ENCODE data around the gene RBBP8. TPM values are rescaled to one million over a fixed set of nuclear protein-coding genes. Genes with fewer than 3 reads are reported as not detected.

RBBP8 gene
- total RNA-seq, 2 experiments from 2014 or later: 1.2 to 2.5 TPM

DNA sequence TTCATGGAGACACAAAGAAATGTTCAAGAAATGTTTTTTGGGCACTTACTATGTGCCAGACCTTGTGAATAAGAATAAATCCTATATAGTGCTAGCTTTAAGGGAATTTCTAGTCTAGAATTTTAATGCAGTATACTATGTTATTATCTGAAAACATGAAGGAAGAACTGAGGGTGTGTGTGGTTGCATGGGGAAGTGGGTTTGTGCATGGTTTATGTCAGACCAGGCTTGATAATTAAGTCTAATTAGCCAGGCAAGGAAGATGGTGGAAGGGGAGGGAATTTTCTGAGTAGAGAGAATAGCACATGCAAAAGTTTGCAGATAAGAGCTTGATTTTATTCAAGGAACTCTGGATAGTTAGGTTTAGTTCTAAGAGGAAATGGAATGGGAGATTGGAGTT, 6.5 kb downstream of the RBBP8 start:
- CTCF ChIA-PET: no interaction called here
- H3K36me3 ChIP-seq (ENCODE audit: insufficient read depth, low read length): no peaks in the 10 kb centered on the region
- no peak overlapping the region for H3K27ac ChIP-seq (ENCODE audit: low read depth in 1 of 2, low read length in 2 of 2)
- TF ChIP-seq, protein P1, sequence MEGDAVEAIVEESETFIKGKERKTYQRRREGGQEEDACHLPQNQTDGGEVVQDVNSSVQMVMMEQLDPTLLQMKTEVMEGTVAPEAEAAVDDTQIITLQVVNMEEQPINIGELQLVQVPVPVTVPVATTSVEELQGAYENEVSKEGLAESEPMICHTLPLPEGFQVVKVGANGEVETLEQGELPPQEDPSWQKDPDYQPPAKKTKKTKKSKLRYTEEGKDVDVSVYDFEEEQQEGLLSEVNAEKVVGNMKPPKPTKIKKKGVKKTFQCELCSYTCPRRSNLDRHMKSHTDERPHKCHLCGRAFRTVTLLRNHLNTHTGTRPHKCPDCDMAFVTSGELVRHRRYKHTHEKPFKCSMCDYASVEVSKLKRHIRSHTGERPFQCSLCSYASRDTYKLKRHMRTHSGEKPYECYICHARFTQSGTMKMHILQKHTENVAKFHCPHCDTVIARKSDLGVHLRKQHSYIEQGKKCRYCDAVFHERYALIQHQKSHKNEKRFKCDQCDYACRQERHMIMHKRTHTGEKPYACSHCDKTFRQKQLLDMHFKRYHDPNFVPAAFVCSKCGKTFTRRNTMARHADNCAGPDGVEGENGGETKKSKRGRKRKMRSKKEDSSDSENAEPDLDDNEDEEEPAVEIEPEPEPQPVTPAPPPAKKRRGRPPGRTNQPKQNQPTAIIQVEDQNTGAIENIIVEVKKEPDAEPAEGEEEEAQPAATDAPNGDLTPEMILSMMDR (IDR thresholded peaks at IDR 0.05): no peak
- H3K27me3 ChIP-seq (ENCODE audit: control insufficient read depth in 1 of 2, insufficient read depth in 2 of 2, low read length in 2 of 2): no peaks in the 10 kb centered on the region
- ATAC-seq (ENCODE audit: poor library complexity): no peak
- DNase-seq: no peak
- H3K27ac Mint-ChIP-seq: no peak overlapping the region
- intact Hi-C loops (cut with DNase I, micrococcal nuclease): loop anchor here in 1 of 2 experiments (10.0 kb wide), 1 partner anchor 295 kb away; no protein-coding TSS in a partner anchor
- H3K4me1 Mint-ChIP-seq (ENCODE audit: low read depth): no peaks in the 10 kb centered on the region
- no peak overlapping the region for H3K4me3 Mint-ChIP-seq
- no peaks in the 10 kb centered on the region for H3K9me3 Mint-ChIP-seq
- POLR2A ChIA-PET: no interaction called here
- no peak overlapping the region for H3K4me3 ChIP-seq (ENCODE audit: low read length)
- no peaks in the 10 kb centered on the region for H3K4me1 ChIP-seq (ENCODE audit: insufficient read depth, low read length)
- no peaks in the 10 kb centered on the region for H3K27me3 Mint-ChIP-seq
- no peaks in the 10 kb centered on the region for H3K9me3 ChIP-seq (ENCODE audit: control insufficient read depth in 1 of 2, insufficient read depth in 1 of 2, low read length in 2 of 2)
- H3K36me3 Mint-ChIP-seq (ENCODE audit: low read depth): no peaks in the 10 kb centered on the region

DNA sequence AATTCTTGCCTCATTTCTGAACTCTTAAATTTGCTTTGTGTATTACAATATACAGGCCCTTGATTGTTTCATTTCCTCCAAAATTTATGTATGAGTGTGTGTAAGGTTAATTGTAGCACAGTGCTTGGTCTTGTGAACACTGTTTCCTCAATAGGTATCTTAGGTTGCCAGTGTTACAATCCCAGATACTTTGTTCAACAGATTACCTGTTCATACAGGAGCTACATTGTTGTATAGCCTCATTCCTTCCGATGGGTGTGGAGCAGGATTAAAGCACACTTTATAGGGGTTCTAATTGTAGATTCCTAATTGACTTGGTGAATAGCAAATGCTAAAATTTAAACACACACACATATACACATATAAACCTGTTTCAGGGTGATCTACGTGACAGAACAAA, 10.7 kb downstream of the RBBP8 start:
- TF ChIP-seq, protein P1 (IDR thresholded peaks at IDR 0.05): no peak
- Mint-ChIP-seq H3K27ac (no peak overlapping the region), H3K4me3 (no peak overlapping the region), H3K36me3 (ENCODE audit: low read depth) (no peaks in the 10 kb centered on the region), H3K4me1 (ENCODE audit: low read depth) (no peaks in the 10 kb centered on the region), H3K9me3 (no peaks in the 10 kb centered on the region), H3K27me3 (no peaks in the 10 kb centered on the region)
- intact Hi-C loops (cut with DNase I, micrococcal nuclease): no loop called here
- ATAC-seq (ENCODE audit: poor library complexity) (no peak), DNase-seq (no peak)
- Histone ChIP-seq H3K27ac (ENCODE audit: low read depth in 1 of 2, low read length in 2 of 2) (no peak overlapping the region), H3K27me3 (ENCODE audit: control insufficient read depth in 1 of 2, insufficient read depth in 2 of 2, low read length in 2 of 2) (no peaks in the 10 kb centered on the region), H3K4me3 (ENCODE audit: low read length) (no peak overlapping the region), H3K9me3 (ENCODE audit: control insufficient read depth in 1 of 2, insufficient read depth in 1 of 2, low read length in 2 of 2) (no peaks in the 10 kb centered on the region), H3K4me1 (ENCODE audit: insufficient read depth, low read length) (no peaks in the 10 kb centered on the region), H3K36me3 (ENCODE audit: insufficient read depth, low read length) (no peaks in the 10 kb centered on the region)
- POLR2A ChIA-PET: no interaction called here
- CTCF ChIA-PET: interaction anchor here (3.2 kb wide), 1 partner anchor 13 kb away, joined by 15 read pairs; no protein-coding TSS in a partner anchor

DNA sequence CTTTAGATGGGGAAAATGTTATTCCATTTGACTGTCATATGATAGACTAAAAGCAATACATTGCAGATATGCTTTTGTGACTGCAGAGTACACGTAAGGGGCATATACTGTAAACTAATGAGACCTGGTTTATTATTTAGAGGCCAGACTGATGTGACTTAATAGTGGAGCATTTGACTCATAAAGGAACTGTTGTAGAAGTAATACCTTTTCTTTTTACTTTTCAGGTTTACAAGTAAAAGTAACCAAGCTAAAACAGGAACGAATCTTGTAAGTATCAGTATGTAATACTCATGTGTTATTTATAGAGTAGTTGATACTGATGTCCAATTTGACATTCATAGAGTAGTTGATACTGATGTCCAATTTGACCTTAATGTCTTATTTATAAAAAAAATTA, 13.1 kb downstream of the RBBP8 start:
- ATAC-seq (ENCODE audit: poor library complexity) (no peak), DNase-seq (no peak)
- POLR2A ChIA-PET: no interaction called here
- intact Hi-C loops (cut with DNase I, micrococcal nuclease): no loop called here
- Mint-ChIP-seq H3K27ac (no peak overlapping the region), H3K36me3 (ENCODE audit: low read depth) (no peaks in the 10 kb centered on the region), H3K27me3 (no peaks in the 10 kb centered on the region), H3K4me3 (no peak overlapping the region), H3K4me1 (ENCODE audit: low read depth) (no peaks in the 10 kb centered on the region), H3K9me3 (no peaks in the 10 kb centered on the region)
- H3K4me1 ChIP-seq (ENCODE audit: insufficient read depth, low read length): no peaks in the 10 kb centered on the region
- no peaks in the 10 kb centered on the region for H3K27me3 ChIP-seq (ENCODE audit: control insufficient read depth in 1 of 2, insufficient read depth in 2 of 2, low read length in 2 of 2)
- no peaks in the 10 kb centered on the region for H3K9me3 ChIP-seq (ENCODE audit: control insufficient read depth in 1 of 2, insufficient read depth in 1 of 2, low read length in 2 of 2)
- no peak overlapping the region for H3K27ac ChIP-seq (ENCODE audit: low read depth in 1 of 2, low read length in 2 of 2)
- TF ChIP-seq, protein P1 (IDR thresholded peaks at IDR 0.05): no peak
- H3K4me3 ChIP-seq (ENCODE audit: low read length): no peak overlapping the region
- H3K36me3 ChIP-seq (ENCODE audit: insufficient read depth, low read length): no peaks in the 10 kb centered on the region
- CTCF ChIA-PET: no interaction called here

All from CD4-positive, alpha-beta T cell (primary cell).